SU-DHL-6 (cell line): Measurements from ENCODE around the gene ETFB.

Source experiments
- CTCF ChIP-seq: fragments of 200-600 bp; sonication (generic); IDR thresholded peaks from one replicate; pipeline ENCODE4 v1.5.1; 2017; ENCODE audit warnings: antibody characterized with exemption, mild to moderate bottlenecking, low read length, moderate library complexity; ENCODE audit not compliant: insufficient read depth, poor library complexity, severe bottlenecking
- EZH2phosphoT487 ChIP-seq: fragments of 200-600 bp; sonication (generic), shearing (Covaris generic); conservative IDR thresholded peaks from 2 replicates; pipeline ENCODE4 v1.6.1; 2018; ENCODE audit warnings: mild to moderate bottlenecking, antibody characterized with exemption, low read length, moderate library complexity, mixed read lengths

- TF ChIP-seq CTCF = no peak
- TF ChIP-seq EZH2phosphoT487 = no peak
Measured at GRCh38 chr19:51325161-51325976, 40.8 kb downstream of the ETFB start.
